HEK293 (cell line): ENCODE results near the gene MTTP.

ENCODE experiments used
- CTCF ChIA-PET: fragments of 350-600 bp; formaldehyde crosslinking; extraction: SDS; loops from one replicate; lab custom pipeline; 2021; ENCODE audit warnings: antibody characterized with exemption; lab: Yijun Ruan, JAX
- POLR2A ChIA-PET: fragments of 300-600 bp; formaldehyde crosslinking; extraction: SDS; loops from one replicate; lab custom pipeline; 2020; ENCODE audit warnings: antibody characterized with exemption, inconsistent platforms; lab: Yijun Ruan, JAX
- H3K27ac ChIP-seq: fragments of 200-500 bp; sonication (Bioruptor generic); 2 replicates; pipeline ENCODE4 v1.5.1; 2014; ENCODE audit warnings: low read depth, low read length, control low read depth, inconsistent platforms; ENCODE audit errors: extremely low read depth
- H3K36me3 ChIP-seq, 2 experiments: fragments of 200-500 bp in 1 of 2; sonication (Bioruptor generic) in 1 of 2; 1 replicate in 1 of 2; 2 replicates in 1 of 2; pipeline ENCODE4 v1.5.1; 2014 to 2017; ENCODE audit warnings: inconsistent platforms in 2 of 2, low read length in 2 of 2; ENCODE audit not compliant: control insufficient read depth in 2 of 2, insufficient read depth in 1 of 2
- H3K4me1 ChIP-seq: fragments of 200-500 bp; sonication (Bioruptor generic); 2 replicates; pipeline ENCODE4 v1.5.1; 2014; ENCODE audit warnings: mild to moderate bottlenecking, low read length, inconsistent platforms; ENCODE audit not compliant: control insufficient read depth, insufficient read depth
- H3K4me3 ChIP-seq: 2 replicates; pipeline ENCODE4 v1.5.1; 2011; ENCODE audit warnings: low read depth, mild to moderate bottlenecking, control low read depth, low read length, moderate library complexity
- H3K9me3 ChIP-seq: fragments of 200-500 bp; sonication (Bioruptor generic); 2 replicates; pipeline ENCODE4 v1.5.1; 2014; ENCODE audit warnings: low read depth, low read length, inconsistent platforms; ENCODE audit not compliant: control insufficient read depth, insufficient read depth
- BCL11A ChIP-seq: fragments of 450-650 bp; formaldehyde crosslinking; IDR thresholded peaks from 2 replicates; pipeline ENCODE4 v1.5.1; 2016; ENCODE audit warnings: low read depth, missing biosample characterization, missing genetic modification characterization
- BCL11B ChIP-seq: fragments of 450-650 bp; formaldehyde crosslinking; IDR thresholded peaks from 2 replicates; pipeline ENCODE4 v1.5.1; 2016; ENCODE audit warnings: low read depth, missing biosample characterization, missing genetic modification characterization
- SALL2 ChIP-seq: fragments of 450-650 bp; formaldehyde crosslinking; IDR thresholded peaks from 2 replicates; pipeline ENCODE4 v1.5.0; 2017; ENCODE audit warnings: missing biosample characterization, mild to moderate bottlenecking, missing genetic modification characterization, borderline replicate concordance
- SCRT2 ChIP-seq: fragments of 450-650 bp; formaldehyde crosslinking; IDR thresholded peaks from 2 replicates; pipeline ENCODE4 v1.5.1; 2016; ENCODE audit warnings: missing biosample characterization, missing genetic modification characterization
- TCF7L2 ChIP-seq: IDR thresholded peaks from 2 replicates; pipeline ENCODE4 v1.6.1; 2011; ENCODE audit warnings: low read depth, mild to moderate bottlenecking, inconsistent platforms, low read length, moderate library complexity, borderline replicate concordance
- ZBTB48 ChIP-seq: fragments of 450-650 bp; formaldehyde crosslinking; IDR thresholded peaks from 2 replicates; pipeline ENCODE4 v1.5.1; 2016; ENCODE audit warnings: missing biosample characterization, missing genetic modification characterization
- ZEB2 ChIP-seq: fragments of 450-650 bp; formaldehyde crosslinking; IDR thresholded peaks from 2 replicates; pipeline ENCODE4 v1.5.1; 2016; ENCODE audit warnings: missing biosample characterization, missing genetic modification characterization
- ZFP3 ChIP-seq: fragments of 450-650 bp; formaldehyde crosslinking; IDR thresholded peaks from 2 replicates; pipeline ENCODE4 v1.5.1; 2016; ENCODE audit warnings: low read depth, missing biosample characterization, missing genetic modification characterization
- ZNF10 ChIP-seq: fragments of 450-650 bp; formaldehyde crosslinking; IDR thresholded peaks from 2 replicates; pipeline ENCODE4 v1.5.1; 2017; ENCODE audit warnings: missing biosample characterization, missing genetic modification characterization
- ZNF138 ChIP-seq: fragments of 450-650 bp; formaldehyde crosslinking; IDR thresholded peaks from 2 replicates; pipeline ENCODE4 v1.5.1; 2016; ENCODE audit warnings: missing biosample characterization, missing genetic modification characterization, borderline replicate concordance
- ZNF184 ChIP-seq: fragments of 450-650 bp; IDR thresholded peaks from 2 replicates; pipeline ENCODE4 v1.5.1; 2018; ENCODE audit warnings: missing biosample characterization, mild to moderate bottlenecking, missing genetic modification characterization
- ZNF248 ChIP-seq: fragments of 450-650 bp; formaldehyde crosslinking; IDR thresholded peaks from 2 replicates; pipeline ENCODE4 v1.5.1; 2017; ENCODE audit warnings: missing biosample characterization, missing genetic modification characterization
- ZNF292 ChIP-seq: fragments of 450-650 bp; formaldehyde crosslinking; IDR thresholded peaks from 2 replicates; pipeline ENCODE4 v1.5.1; 2016; ENCODE audit warnings: low read depth, missing biosample characterization, missing genetic modification characterization, borderline replicate concordance
- ZNF302 ChIP-seq: fragments of 450-650 bp; formaldehyde crosslinking; IDR thresholded peaks from 2 replicates; pipeline ENCODE4 v1.5.1; 2016; ENCODE audit warnings: missing biosample characterization, missing genetic modification characterization, low read depth
- ZNF335 ChIP-seq: fragments of 450-650 bp; formaldehyde crosslinking; conservative IDR thresholded peaks from 2 replicates; pipeline ENCODE4 v1.5.1; 2016; ENCODE audit warnings: missing biosample characterization, missing genetic modification characterization
- ZNF350 ChIP-seq: fragments of 450-650 bp; formaldehyde crosslinking; IDR thresholded peaks from 2 replicates; pipeline ENCODE4 v1.5.0; 2017; ENCODE audit warnings: missing biosample characterization, mild to moderate bottlenecking, missing genetic modification characterization
- ZNF555 ChIP-seq: fragments of 450-650 bp; formaldehyde crosslinking; conservative IDR thresholded peaks from 2 replicates; pipeline ENCODE4 v1.5.1; 2017; ENCODE audit warnings: missing biosample characterization, mild to moderate bottlenecking, missing genetic modification characterization, inconsistent platforms
- ZNF561 ChIP-seq: fragments of 450-650 bp; IDR thresholded peaks from 2 replicates; pipeline ENCODE4 v1.5.1; 2018; ENCODE audit warnings: missing biosample characterization, missing genetic modification characterization, borderline replicate concordance
- ZNF654 ChIP-seq: fragments of 450-650 bp; formaldehyde crosslinking; IDR thresholded peaks from 2 replicates; pipeline ENCODE4 v1.5.1; 2016; ENCODE audit warnings: low read depth, missing biosample characterization, missing genetic modification characterization
- ZNF707 ChIP-seq: fragments of 450-650 bp; formaldehyde crosslinking; IDR thresholded peaks from 2 replicates; pipeline ENCODE4 v1.5.1; 2016; ENCODE audit warnings: missing biosample characterization, missing genetic modification characterization
- ZNF768 ChIP-seq: fragments of 450-650 bp; formaldehyde crosslinking; IDR thresholded peaks from 2 replicates; pipeline ENCODE4 v1.5.1; 2018; ENCODE audit warnings: missing biosample characterization, mild to moderate bottlenecking, missing genetic modification characterization
- TF ChIP-seq, protein P1 (sequence below): fragments of 450-650 bp; formaldehyde crosslinking; IDR thresholded peaks from 2 replicates; pipeline ENCODE4 v1.5.1; 2016; ENCODE audit warnings: missing biosample characterization, missing genetic modification characterization
- TF ChIP-seq, protein P2 (sequence below): fragments of 450-650 bp; formaldehyde crosslinking; optimal IDR thresholded peaks from 2 replicates; pipeline ENCODE3; 2016; ENCODE audit warnings: missing biosample characterization, mild to moderate bottlenecking, missing genetic modification characterization
- TF ChIP-seq, protein P3 (sequence below): fragments of 450-650 bp; formaldehyde crosslinking; IDR thresholded peaks from 2 replicates; pipeline ENCODE4 v1.5.1; 2016; ENCODE audit warnings: missing biosample characterization, missing genetic modification characterization
- TF ChIP-seq, protein P4 (sequence below): fragments of 450-650 bp; formaldehyde crosslinking; IDR thresholded peaks from 2 replicates; pipeline ENCODE4; 2016; ENCODE audit warnings: missing biosample characterization, missing genetic modification characterization

The MTTP gene

DNA sequence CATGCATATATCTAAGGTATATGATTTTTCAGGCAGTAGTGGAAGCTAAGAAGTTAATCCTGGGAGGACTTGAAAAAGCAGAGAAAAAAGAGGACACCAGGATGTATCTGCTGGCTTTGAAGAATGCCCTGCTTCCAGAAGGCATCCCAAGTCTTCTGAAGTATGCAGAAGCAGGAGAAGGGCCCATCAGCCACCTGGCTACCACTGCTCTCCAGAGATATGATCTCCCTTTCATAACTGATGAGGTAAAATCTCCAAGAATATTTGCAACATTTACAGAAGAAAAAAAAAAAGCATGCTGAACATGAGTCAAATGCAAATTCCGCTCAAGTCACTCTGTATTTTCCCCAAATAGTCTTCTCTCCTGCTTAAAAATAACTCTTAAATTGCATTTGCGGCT, 32.1 kb downstream of the MTTP start:
- Histone ChIP-seq H3K4me3 (no peak overlapping the region), H3K36me3 (no peaks in the 10 kb centered on the region), H3K4me1 (no peaks in the 10 kb centered on the region), H3K9me3 (no peaks in the 10 kb centered on the region), H3K27ac (no peak overlapping the region)
- TF ChIP-seq ZNF138 (tag by site-specific recombination) (no peak), ZBTB48 (tag by site-specific recombination) (no peak), ZEB2 (tag by site-specific recombination) (no peak), ZNF561 (tag by site-specific recombination) (no peak), ZNF335 (tag by site-specific recombination) (no peak), ZNF654 (tag by site-specific recombination) (no peak), BCL11B (tag by site-specific recombination) (no peak), ZNF350 (tag by site-specific recombination) (no peak), ZNF768 (tag by site-specific recombination) (no peak), SALL2 (tag by site-specific recombination) (no peak), ZNF555 (tag by site-specific recombination) (no peak), TCF7L2 (no peak), ZNF248 (tag by site-specific recombination) (no peak), ZNF302 (tag by site-specific recombination) (no peak)
- TF ChIP-seq, protein P1, sequence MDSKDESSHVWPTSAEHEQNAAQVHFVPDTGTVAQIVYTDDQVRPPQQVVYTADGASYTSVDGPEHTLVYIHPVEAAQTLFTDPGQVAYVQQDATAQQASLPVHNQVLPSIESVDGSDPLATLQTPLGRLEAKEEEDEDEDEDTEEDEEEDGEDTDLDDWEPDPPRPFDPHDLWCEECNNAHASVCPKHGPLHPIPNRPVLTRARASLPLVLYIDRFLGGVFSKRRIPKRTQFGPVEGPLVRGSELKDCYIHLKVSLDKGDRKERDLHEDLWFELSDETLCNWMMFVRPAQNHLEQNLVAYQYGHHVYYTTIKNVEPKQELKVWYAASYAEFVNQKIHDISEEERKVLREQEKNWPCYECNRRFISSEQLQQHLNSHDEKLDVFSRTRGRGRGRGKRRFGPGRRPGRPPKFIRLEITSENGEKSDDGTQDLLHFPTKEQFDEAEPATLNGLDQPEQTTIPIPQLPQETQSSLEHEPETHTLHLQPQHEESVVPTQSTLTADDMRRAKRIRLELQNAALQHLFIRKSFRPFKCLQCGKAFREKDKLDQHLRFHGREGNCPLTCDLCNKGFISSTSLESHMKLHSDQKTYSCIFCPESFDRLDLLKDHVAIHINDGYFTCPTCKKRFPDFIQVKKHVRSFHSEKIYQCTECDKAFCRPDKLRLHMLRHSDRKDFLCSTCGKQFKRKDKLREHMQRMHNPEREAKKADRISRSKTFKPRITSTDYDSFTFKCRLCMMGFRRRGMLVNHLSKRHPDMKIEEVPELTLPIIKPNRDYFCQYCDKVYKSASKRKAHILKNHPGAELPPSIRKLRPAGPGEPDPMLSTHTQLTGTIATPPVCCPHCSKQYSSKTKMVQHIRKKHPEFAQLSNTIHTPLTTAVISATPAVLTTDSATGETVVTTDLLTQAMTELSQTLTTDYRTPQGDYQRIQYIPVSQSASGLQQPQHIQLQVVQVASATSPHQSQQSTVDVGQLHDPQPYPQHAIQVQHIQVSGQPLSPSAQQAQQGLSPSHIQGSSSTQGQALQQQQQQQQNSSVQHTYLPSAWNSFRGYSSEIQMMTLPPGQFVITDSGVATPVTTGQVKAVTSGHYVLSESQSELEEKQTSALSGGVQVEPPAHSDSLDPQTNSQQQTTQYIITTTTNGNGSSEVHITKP, result no peak
- POLR2A ChIA-PET, result no interaction called here
- CTCF ChIA-PET, result interaction anchor here (0.6 kb wide), 1 partner anchor 9 kb away, joined by 4 read pairs; no protein-coding TSS in a partner anchor

DNA sequence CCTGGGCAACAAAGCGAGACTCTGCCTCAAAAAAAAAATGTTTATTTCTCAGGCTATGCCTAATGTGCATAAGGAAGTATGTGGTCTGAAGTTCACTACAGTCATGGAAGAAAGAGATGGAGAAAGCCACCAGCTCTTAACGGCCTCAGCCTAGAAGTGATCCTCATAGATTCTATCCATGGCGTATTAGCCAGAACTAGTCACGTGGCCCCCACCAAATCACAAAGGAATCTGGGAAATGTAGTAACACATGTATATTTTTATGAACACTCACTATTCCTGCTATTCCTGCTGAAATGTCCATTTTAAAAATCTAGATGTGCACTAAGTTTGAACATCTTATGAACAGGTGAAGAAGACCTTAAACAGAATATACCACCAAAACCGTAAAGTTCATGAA, 33.8 kb downstream of the MTTP start:
- ChIA-PET POLR2A (no interaction called here), CTCF (no interaction called here)
- H3K27ac ChIP-seq, result no peak overlapping the region
- H3K36me3 ChIP-seq, result no peaks in the 10 kb centered on the region
- H3K4me1 ChIP-seq, result no peaks in the 10 kb centered on the region
- H3K4me3 ChIP-seq, result no peak overlapping the region
- no peaks in the 10 kb centered on the region for H3K9me3 ChIP-seq
- TF ChIP-seq, protein P2, sequence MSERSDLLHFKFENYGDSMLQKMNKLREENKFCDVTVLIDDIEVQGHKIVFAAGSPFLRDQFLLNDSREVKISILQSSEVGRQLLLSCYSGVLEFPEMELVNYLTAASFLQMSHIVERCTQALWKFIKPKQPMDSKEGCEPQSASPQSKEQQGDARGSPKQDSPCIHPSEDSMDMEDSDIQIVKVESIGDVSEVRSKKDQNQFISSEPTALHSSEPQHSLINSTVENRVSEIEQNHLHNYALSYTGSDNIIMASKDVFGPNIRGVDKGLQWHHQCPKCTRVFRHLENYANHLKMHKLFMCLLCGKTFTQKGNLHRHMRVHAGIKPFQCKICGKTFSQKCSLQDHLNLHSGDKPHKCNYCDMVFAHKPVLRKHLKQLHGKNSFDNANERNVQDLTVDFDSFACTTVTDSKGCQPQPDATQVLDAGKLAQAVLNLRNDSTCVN (tag by site-specific recombination), result no peak
- TF ChIP-seq ZFP3 (tag by site-specific recombination), result no peak
- no peak for TF ChIP-seq BCL11B (tag by site-specific recombination)

DNA sequence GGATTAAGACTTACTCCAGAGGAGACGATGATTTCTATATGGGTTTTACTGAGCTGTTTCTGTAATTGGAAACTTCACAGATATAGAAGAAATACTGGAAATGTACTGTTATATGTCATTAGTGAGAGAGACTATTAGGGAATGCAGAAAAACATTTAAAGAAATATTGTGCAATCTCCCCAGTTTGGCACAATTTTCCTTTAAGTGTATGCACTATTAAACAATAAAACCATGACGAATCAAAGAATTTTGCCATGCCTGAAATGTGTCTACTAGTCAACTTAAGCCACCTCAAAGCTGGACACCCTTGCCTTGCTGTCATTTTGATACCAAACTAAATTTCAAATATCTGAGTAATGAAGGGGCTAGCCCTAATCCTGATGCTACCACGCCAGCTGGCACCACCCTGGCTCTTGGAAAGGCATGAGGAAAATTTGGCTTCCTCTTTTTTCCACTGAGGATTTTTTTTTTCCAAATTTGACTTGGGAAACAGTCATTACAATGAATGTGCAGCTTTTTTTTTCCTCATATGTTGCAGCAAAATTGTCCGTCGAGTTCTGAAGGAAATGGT, 36.1 kb downstream of the MTTP start:
- Histone ChIP-seq H3K36me3 (no peaks in the 10 kb centered on the region), H3K9me3 (no peaks in the 10 kb centered on the region), H3K4me1 (no peaks in the 10 kb centered on the region), H3K27ac (no peak overlapping the region), H3K4me3 (no peak overlapping the region)
- ChIA-PET POLR2A (no interaction called here), CTCF (interaction anchor here (0.7 kb wide), 1 partner anchor 11 kb away, joined by 3 read pairs; no protein-coding TSS in a partner anchor)
- TF ChIP-seq TCF7L2, result no peak
- TF ChIP-seq BCL11A (tag by site-specific recombination), result no peak
- TF ChIP-seq SCRT2, result no peak
- no peak for TF ChIP-seq ZNF707 (tag by site-specific recombination)
- TF ChIP-seq ZEB2 (tag by site-specific recombination), result no peak
- TF ChIP-seq, protein P3, sequence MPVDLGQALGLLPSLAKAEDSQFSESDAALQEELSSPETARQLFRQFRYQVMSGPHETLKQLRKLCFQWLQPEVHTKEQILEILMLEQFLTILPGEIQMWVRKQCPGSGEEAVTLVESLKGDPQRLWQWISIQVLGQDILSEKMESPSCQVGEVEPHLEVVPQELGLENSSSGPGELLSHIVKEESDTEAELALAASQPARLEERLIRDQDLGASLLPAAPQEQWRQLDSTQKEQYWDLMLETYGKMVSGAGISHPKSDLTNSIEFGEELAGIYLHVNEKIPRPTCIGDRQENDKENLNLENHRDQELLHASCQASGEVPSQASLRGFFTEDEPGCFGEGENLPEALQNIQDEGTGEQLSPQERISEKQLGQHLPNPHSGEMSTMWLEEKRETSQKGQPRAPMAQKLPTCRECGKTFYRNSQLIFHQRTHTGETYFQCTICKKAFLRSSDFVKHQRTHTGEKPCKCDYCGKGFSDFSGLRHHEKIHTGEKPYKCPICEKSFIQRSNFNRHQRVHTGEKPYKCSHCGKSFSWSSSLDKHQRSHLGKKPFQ, result no peak
- no peak for TF ChIP-seq ZNF184 (tag by site-specific recombination)
- TF ChIP-seq, protein P4, sequence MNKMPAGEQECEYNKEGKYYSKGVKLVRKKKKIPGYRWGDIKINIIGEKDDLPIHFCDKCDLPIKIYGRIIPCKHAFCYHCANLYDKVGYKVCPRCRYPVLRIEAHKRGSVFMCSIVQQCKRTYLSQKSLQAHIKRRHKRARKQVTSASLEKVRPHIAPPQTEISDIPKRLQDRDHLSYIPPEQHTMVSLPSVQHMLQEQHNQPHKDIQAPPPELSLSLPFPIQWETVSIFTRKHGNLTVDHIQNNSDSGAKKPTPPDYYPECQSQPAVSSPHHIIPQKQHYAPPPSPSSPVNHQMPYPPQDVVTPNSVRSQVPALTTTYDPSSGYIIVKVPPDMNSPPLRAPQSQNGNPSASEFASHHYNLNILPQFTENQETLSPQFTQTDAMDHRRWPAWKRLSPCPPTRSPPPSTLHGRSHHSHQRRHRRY (tag by site-specific recombination), result no peak
- TF ChIP-seq ZNF292 (tag by site-specific recombination), result no peak
- TF ChIP-seq ZNF10 (tag by site-specific recombination), result no peak
